Stimulated activated CD8-positive, alpha-beta memory T cell treated with anti-CD3 and anti-CD28 coated beads, Interleukin-12 subunit alpha, Interleukin-12 subunit beta, amount 100 ng/mL, for 1 hour (primary cell): Measurements from ENCODE around the gene CCDC85A.

Source experiments
- DNase-seq: peaks from one replicate; pipeline ENCODE4 v3.0.0-alpha.2; 2020; ENCODE audit warnings: low read depth

CCDC85A gene

DNA sequence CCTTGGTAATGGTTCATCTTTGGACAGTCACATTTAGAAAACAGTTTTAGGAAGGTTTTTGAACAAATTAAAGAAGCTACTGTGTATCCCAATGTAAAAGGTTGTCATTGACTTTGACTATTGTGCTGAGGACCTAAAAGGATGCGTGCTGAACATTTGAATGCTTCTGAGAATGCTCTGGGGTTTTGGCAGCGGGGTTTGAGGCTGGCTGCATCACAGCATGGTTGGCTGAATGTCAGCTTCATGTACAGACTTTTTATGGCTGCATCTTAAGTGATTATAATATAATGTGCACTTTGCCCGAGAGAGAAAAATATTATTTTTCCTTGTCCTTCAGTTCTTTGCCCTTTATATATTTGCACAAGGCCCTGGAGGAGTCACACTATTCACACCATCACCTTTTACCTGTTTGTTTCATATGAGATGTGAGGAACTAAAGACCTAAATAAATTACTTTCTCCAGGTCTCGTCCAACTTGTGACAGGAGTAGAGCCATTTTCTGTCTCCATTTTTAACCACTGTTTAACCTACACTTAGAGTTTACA lies 125.9 kb downstream of the CCDC85A start:
- DNase-seq = no peak

DNA sequence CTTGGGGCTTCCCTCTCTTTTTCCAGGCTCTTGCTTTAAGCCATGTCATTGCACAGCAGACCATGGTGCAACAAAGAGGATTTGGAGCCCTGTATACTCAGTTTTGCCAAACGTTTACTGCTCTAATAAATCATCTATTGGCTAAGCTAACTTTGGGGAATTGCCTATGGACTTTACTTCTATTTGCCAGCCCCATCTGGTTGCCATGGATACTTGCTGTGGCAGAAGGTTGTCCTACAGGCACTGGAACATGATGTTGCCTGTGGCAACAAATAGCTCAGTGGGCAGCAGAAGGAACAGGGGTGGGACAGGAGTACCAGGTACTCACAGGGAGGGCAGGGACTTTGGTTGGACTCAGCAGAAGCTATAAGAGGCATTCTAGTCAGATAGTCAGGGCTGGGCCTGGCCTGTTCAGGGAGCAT lies 129.7 kb downstream of the CCDC85A start:
- DNase-seq = no peak

DNA sequence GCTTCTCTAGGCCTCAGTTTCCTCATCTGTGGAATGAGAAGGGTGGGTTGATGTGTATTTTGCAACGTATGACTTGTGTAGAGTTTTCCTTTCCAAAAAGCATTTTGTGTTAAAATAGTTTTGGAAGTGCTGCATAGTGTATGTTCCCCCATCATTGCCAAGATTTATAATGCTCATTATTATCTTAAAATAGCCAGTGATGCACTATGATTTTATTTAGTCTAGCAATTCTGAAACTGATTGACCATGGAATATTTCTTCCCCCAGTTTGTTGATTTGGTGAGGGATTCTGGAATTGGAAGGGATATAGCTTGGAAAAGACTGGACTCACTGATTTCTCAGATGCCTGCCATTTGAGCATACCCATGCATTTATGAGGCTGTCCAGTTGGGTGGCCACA lies 130.6 kb downstream of the CCDC85A start:
- DNase-seq = no peak

DNA sequence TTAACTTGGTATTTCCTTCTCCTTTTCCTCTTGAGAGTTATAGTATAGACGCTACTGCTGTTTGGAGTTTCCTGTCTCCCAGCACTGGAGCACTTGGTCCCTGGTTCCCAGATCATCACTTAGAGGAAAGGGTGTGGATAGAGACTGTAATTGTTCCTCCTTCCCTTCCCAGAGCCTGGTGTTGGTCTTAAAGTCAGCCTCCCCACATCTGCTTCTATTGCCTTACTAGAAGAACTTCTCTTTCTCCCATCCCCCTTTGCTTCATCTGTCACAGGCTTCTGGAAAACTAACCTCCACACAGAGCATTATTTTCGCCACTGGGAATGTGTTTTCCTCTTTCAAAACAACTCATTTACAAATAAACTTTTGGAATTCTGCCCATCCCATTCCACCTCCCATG lies 131.0 kb downstream of the CCDC85A start:
- no peak for DNase-seq

DNA sequence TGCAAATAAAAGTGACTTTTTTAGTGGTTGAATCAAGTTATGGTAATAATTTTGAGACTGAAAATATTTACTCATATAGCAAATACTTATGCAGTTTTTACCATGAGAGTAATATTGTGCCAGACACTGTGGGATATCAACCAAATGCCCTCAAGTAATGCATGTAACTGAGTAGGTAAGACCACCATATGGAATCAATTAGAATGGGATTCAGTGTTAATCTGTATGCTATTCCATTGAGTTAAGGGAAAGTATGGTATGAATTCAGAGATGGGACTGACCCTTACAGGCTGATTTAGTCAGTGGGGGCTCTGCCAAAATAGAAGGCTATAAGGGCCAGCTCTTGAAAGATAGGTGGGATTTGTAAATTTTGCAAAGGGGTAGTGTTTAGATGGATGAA lies 131.6 kb downstream of the CCDC85A start:
- no peak for DNase-seq

DNA sequence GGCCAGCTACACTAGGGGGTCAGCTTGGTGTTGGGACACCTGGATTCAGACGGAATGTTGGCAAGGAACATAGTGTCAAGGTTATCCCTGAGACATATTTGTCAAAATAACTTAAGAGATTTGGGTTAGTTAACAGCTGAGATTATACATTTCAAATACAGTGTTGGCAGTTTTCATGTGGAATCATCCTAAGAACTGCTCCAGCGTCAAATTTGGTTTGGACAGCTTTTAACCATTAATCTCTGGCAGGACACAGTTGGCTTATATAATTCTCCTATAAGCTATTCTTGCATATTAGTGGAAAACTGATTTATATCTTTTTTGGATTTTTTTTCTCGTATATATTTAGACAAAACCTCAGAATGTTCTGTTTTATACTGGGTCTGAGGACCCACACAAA lies 132.2 kb downstream of the CCDC85A start:
- no peak for DNase-seq

- DNase-seq = no peak
Observed at GRCh38 chr2:56318147-56318546, 134.4 kb downstream of the CCDC85A start.

DNA sequence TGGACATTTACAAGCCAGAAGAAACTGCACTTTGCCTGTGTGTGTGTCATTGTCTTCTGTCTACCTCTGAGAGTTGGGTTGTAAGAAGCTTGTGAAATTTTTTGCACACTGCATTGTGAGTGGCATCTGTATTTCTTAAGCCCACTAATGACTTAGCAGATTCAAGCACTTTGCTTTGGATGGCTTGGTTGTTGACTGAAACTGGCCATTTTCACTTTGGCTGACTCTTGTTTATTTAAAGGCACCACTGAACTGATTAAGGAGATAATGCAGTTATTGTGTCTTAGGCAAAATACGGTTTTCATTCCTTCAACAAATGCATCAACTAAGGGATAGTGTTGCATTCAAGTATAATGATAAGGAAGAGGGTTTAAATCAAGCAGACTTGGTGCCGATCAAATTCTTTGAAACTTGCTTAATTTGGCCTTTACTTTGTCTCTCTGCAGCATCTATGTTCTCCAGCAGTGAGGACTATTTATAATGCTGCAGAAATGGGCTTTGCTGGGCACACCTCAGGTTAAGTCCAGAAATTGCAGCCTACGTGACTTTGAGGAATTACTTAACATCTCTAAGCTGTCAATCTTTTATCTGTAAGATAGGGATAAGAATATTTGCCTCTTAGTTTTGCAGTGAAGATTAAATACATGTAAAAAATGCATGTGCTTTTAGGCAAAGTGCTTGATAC lies 142.0 kb downstream of the CCDC85A start:
- DNase-seq = no peak

- no peak for DNase-seq
Observed at GRCh38 chr2:56326346-56326741, 142.6 kb downstream of the CCDC85A start.

DNA sequence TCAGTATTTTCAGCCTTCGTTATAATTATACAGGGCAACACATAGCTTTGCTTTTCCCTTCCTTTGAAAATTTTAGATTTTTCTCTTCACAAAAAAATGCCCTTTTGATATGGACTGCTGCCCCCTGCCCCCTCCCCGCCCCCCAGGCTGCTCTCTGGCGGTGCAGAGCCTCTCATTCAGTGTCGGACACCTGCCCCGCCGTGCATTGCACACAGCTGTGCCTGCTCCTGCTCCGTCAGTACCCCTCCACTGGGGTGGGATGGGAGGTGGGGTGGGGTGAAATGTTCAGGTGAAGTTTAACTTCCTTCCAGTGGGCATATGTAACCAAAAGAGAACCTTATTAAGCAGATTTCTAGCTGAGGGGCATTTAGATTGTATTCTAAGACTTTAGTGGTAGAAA lies 148.0 kb downstream of the CCDC85A start:
- no peak for DNase-seq

DNA sequence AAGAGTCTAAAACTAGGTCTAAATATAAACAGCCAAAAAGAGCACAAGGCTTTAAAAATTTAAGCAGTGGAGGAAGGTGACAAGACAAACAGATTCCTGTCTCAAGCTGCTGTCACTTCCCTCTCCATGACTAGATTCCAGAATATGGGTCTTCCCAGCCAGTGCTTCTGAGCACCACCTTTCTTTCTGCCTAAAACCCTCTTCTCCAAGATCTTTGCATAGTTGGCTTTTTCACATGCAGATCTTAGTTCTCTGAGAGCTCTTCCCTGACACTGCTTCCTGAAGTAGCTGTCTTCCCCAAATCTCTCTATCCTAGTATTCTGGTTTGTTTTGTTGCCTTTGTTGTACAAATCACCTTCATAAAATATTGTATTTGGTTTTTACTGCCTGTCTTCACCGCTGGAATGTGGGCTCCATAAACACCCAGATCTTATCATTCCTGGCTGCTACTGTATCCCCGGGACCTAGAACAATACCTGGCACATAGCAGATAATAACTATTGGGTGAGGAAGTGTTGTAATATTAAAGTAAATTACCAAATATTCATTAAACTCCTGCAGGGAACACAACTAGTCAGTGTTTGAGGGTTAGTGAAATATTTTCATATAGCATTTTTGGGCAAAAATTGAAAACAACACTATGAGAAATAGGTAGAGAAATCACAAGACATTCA lies 150.2 kb downstream of the CCDC85A start:
- DNase-seq = no peak

DNA sequence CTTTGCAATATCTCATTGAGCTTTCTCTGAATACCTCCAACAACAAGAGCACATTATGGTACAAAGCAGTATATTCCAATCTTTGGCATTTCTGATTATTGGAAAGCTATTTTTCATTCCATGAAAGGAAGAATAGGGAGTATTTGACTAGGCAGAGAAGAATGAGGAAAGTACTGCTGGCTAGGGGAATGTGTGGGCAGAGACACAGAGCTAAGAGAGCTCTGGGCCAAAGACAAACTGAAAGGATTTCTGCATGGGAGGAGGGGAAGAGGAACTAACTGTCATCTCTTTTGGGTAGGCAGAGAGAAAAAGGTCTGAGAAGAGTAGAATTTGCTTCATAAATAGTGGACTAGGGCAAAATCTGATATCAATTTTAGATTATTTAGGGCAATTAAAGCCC lies 150.8 kb downstream of the CCDC85A start:
- no peak for DNase-seq

DNA sequence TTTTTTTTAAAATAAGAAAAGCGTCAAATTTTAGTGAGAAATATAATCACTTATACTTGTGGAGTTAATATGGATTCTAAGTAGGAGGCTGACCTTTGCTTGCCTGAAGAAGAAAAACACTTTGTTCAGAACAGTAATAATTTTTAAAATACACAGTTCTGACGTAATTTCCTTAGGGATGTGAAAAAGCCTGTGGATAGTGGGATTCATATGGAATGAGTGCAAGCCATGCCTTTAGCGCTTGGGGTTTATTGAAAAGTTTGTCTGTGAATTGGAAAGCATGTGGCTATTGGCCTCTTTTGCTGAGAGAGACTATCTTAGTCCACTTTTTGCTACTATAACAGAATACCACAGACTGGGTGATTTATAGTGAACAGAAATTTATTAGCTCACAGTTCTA lies 151.3 kb downstream of the CCDC85A start:
- no peak for DNase-seq

- no peak for DNase-seq
Observed at GRCh38 chr2:56337342-56337741, 153.6 kb downstream of the CCDC85A start.

GRCh38 chr2:56338232-56338631 lies 154.4 kb downstream of the CCDC85A start:
- DNase-seq = no peak

- DNase-seq = no peak
Observed at GRCh38 chr2:56344771-56345170, 161.0 kb downstream of the CCDC85A start.

GRCh38 chr2:56347881-56348280 lies 164.1 kb downstream of the CCDC85A start:
- DNase-seq = no peak

GRCh38 chr2:56348392-56349210 lies 164.8 kb downstream of the CCDC85A start:
- no peak for DNase-seq

- no peak for DNase-seq
Observed at GRCh38 chr2:56357655-56358295, 174.0 kb downstream of the CCDC85A start.

DNA sequence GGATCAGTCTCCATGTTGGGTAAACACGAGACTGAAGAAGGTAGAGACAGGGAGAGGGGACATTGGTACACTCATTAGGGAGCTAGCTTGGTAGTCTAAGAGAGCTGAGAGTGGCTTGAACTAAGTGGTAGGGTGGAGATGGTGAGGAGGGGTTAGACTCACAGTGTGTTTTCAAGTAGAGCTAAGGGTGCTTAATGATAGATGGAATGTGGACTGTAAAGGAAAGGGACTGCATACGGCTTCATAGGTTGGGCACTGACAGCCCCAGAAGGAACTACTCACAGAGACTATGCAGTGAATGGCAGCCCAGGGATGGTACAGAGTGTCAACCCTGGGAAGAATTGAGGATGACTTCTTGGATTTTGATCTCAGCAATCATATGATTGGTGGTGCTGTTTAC lies 178.1 kb downstream of the CCDC85A start:
- no peak for DNase-seq

DNA sequence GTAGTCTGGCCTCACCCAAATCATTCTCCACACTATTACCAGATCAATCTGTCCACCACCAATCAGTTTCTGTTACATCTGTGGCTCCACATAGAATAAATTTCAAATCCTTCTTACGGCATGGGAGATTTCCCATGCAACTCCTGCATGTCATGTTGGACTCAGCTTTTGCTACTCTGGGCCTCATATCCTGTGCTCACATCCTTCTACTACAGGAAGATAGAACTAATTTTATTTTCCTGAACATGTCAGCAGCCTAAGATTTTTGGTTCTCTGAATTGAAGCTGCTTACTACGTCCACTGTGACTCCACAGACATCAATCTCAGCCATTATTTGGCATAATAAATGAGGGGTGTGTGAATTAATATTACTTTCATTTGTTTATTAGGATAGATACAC lies 181.1 kb downstream of the CCDC85A start:
- no peak for DNase-seq

DNA sequence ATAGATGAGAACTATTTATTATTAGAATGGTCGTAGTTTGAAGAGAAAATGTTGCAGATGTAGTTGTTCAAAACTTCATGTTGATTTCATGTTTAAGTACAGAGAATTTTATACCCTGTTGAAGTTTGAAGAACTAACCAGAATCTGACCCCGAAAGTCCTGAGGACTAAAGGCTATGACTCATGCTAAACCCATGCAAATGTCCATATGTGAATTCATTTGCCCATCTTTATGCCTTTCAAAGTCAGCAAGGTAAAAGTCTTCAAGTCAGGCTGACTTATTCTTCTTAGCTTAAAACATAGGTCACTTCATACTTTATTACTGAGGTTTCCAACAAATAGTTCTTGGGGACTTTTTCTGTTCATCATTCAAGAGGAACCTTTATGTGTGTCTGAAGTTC lies 185.5 kb downstream of the CCDC85A start:
- DNase-seq = no peak
